ENCODE data around the gene TP63. TPM values are rescaled to one million over a fixed set of nuclear protein-coding genes. Genes with fewer than 3 reads are reported as not detected.

The TP63 gene
- total RNA-seq, 1 experiment from 2014 or later: not detected

DNA sequence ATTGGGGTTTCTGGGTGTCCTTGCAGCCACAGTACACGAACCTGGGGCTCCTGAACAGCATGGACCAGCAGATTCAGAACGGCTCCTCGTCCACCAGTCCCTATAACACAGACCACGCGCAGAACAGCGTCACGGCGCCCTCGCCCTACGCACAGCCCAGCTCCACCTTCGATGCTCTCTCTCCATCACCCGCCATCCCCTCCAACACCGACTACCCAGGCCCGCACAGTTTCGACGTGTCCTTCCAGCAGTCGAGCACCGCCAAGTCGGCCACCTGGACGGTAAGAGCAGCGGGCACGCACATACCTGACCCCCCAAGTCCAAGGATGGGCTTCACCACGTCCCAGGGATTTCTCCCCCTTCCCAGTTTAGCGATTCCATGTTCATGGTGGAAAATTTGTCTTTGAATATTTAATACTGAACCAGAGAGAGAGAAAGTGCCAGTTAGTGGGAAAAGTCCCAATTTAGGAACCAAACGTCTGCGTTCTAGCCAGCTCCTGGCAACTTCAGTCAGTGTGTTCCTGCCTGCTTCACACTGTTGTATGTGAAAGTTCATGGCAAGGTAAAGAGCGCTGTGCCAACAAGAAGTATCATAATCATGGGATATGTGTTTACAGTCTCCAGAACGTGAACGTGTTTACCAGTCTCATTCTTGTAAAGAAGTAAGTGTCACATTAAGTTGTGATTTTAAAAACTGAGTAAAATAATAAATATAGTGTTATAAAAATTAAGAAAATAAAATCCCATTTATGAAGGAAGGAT, 177.2 kb downstream of the TP63 start:
- Histone ChIP-seq H3K27ac (ENCODE audit: insufficient read length, low read depth, low read length) (no peak overlapping the region), H4K20me1 (ENCODE audit: control insufficient read depth, insufficient read depth, insufficient read length) (no peaks in the 10 kb centered on the region), H3K27me3 (ENCODE audit: insufficient read depth, low read length) (no peaks in the 10 kb centered on the region), H2AFZ (ENCODE audit: low read length) (no peak overlapping the region), H2BK15ac (ENCODE audit: low read depth, low read length) (no peak overlapping the region), H3K4me2 (ENCODE audit: insufficient read depth, insufficient read length, low read length) (no peak overlapping the region), H3K18ac (ENCODE audit: insufficient read length, low read depth, low read length) (no peak overlapping the region), H4K91ac (ENCODE audit: insufficient read length, low read depth, low read length) (no peak overlapping the region), H3K9ac (ENCODE audit: extremely low read depth, insufficient read length, low read length) (no peak overlapping the region), H3K79me2 (ENCODE audit: insufficient read depth, low read length) (no peaks in the 10 kb centered on the region), H3K9me3 (ENCODE audit: control insufficient read depth, low read depth, low read length) (no peaks in the 10 kb centered on the region), H3K56ac (ENCODE audit: insufficient read length, low read depth, low read length) (no peak overlapping the region), H3K79me1 (ENCODE audit: insufficient read depth, low read depth, low read length, poor library complexity, severe bottlenecking) (no peaks in the 10 kb centered on the region), H4K8ac (replicated peaks; ENCODE audit: insufficient read length, low read depth, low read length) (no peak overlapping the region), H2BK20ac (ENCODE audit: low read depth, low read length, poor library complexity, severe bottlenecking) (no peak overlapping the region), H4K5ac (ENCODE audit: insufficient read length, low read depth, low read length) (peak overlapping the region; percentile 85), H3K23me2 (ENCODE audit: insufficient read length, low read depth, low read length, poor library complexity, severe bottlenecking) (no peaks in the 10 kb centered on the region), H3K23ac (ENCODE audit: insufficient read length, low read depth, low read length) (no peak overlapping the region), H2AK5ac (ENCODE audit: insufficient read length, low read length) (peak overlapping the region; percentile 45), H2BK12ac (ENCODE audit: insufficient read length, low read depth, low read length) (peak overlapping the region; percentile 62), H3T11ph (ENCODE audit: low read length) (no peak overlapping the region), H3K4ac (ENCODE audit: low read depth, low read length) (no peak overlapping the region), H3K14ac (ENCODE audit: insufficient read depth, low read length) (peak overlapping the region; percentile 40; the same call in 1 of the 2 replicates), H3K4me1 (ENCODE audit: insufficient read depth, low read length) (peaks cover 3% of the 10 kb centered on the region; the same call in 1 of the 2 replicates), H2BK5ac (ENCODE audit: insufficient read length, low read length) (no peak overlapping the region), H2BK120ac (ENCODE audit: low read depth, low read length, poor library complexity, severe bottlenecking) (no peak overlapping the region)
- Mint-ChIP-seq H3K4me1 (peaks cover 30 to 37% of the 10 kb centered on the region in 2 experiments), H3K27me3 (ENCODE audit: low read depth) (peaks cover 41% of the 10 kb centered on the region), H3K36me3 (ENCODE audit: insufficient read depth in 1 of 3, low read depth in 3 of 3) (no peaks in the 10 kb centered on the region), H3K4me3 (no peak overlapping the region), H3K27ac (peak overlapping the region in 1 of 3 experiments; percentile 96; a peak in 2 of 7 replicates), H3K9me3 (no peaks in the 10 kb centered on the region; a peak in 1 of 5 replicates)
- WGBS (ENCODE audit: extremely low coverage, insufficient read length, low lambda C conversion rate): no CpG with 5 or more reads among the region's 29 CpGs
- TF ChIP-seq, protein P1, sequence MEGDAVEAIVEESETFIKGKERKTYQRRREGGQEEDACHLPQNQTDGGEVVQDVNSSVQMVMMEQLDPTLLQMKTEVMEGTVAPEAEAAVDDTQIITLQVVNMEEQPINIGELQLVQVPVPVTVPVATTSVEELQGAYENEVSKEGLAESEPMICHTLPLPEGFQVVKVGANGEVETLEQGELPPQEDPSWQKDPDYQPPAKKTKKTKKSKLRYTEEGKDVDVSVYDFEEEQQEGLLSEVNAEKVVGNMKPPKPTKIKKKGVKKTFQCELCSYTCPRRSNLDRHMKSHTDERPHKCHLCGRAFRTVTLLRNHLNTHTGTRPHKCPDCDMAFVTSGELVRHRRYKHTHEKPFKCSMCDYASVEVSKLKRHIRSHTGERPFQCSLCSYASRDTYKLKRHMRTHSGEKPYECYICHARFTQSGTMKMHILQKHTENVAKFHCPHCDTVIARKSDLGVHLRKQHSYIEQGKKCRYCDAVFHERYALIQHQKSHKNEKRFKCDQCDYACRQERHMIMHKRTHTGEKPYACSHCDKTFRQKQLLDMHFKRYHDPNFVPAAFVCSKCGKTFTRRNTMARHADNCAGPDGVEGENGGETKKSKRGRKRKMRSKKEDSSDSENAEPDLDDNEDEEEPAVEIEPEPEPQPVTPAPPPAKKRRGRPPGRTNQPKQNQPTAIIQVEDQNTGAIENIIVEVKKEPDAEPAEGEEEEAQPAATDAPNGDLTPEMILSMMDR (conservative IDR thresholded peaks at IDR 0.05): no peak
- DNase-seq: no peak

All from H9 (cell line).